ENCODE measurements around the gene BDKRB1. TPM values are rescaled to one million over a fixed set of nuclear protein-coding genes. Genes with fewer than 3 reads are reported as not detected.

Gene BDKRB1
- total RNA-seq, 4 donors from 2014 or later: 0.51 TPM; not detected in 3

- TF ChIP-seq CTCF (IDR thresholded peaks at IDR 0.05; ENCODE audit: low read depth): no peak
Observed at GRCh38 chr14:96214793-96215192, 41.2 kb upstream of the BDKRB1 start.

- TF ChIP-seq CTCF (IDR thresholded peaks at IDR 0.05; ENCODE audit: low read depth): no peak
Observed at GRCh38 chr14:96215452-96216244, 40.4 kb upstream of the BDKRB1 start.

GRCh38 chr14:96216627-96217026, 39.4 kb upstream of the BDKRB1 start:
- TF ChIP-seq CTCF (IDR thresholded peaks at IDR 0.05; ENCODE audit: low read depth): no peak

GRCh38 chr14:96217376-96217913, 38.6 kb upstream of the BDKRB1 start:
- TF ChIP-seq CTCF (IDR thresholded peaks at IDR 0.05; ENCODE audit: low read depth): no peak

- no peak for TF ChIP-seq CTCF (IDR thresholded peaks at IDR 0.05; ENCODE audit: low read depth)
Observed at GRCh38 chr14:96221109-96221650, 34.8 kb upstream of the BDKRB1 start.

GRCh38 chr14:96221841-96222240, 34.2 kb upstream of the BDKRB1 start:
- TF ChIP-seq CTCF (IDR thresholded peaks at IDR 0.05; ENCODE audit: low read depth): no peak

- TF ChIP-seq CTCF (IDR thresholded peaks at IDR 0.05; ENCODE audit: low read depth): no peak
Observed at GRCh38 chr14:96224480-96225096, 31.4 kb upstream of the BDKRB1 start.
